Dermis microvascular lymphatic vessel endothelial cell (primary cell): Measurements from ENCODE around the gene CTSZ. TPM values are rescaled to one million over a fixed set of nuclear protein-coding genes. Genes with fewer than 3 reads are reported as not detected.
"Not testable (repeated sequence)": the region's sequence is repeated elsewhere in the genome, so short reads cannot be mapped to it uniquely, and the experiment has no call there.

ENCODE experiments used
- DNase-seq, 2 donors: peaks; one replicate each; pipeline versions ENCODE4 v3.0.0 to v3.0.0-alpha.2; 2010; ENCODE audit warnings: low read depth in 2 of 2
- total RNA-seq: library from RNA; depleted of rRNA; stranded (reverse); fragments of >200 nt; gene quantifications from 2 replicates; pipeline ENCODE4 v1.2.1, GENCODE V29; 2014

CTSZ gene
- total RNA-seq, result 206 and 357 TPM in 2 replicates

- DNase-seq, result peak in 1 of 2 donors; percentile 53
These were observed at the start of gene CTSZ for GRCh38 chr20:59006864-59007664. CTSZ (minus strand) TSS chr20:59007254; CDS start chr20:59007128, 126 bp downstream.

GRCh38 chr20:59055302-59055701, 48.2 kb upstream of the CTSZ start:
- peak in 1 of 2 donors; percentile 58 for DNase-seq

GRCh38 chr20:59051666-59052185, 44.7 kb upstream of the CTSZ start:
- DNase-seq, result no peak

GRCh38 chr20:59050437-59050836, 43.4 kb upstream of the CTSZ start:
- no peak for DNase-seq

- DNase-seq, result no peak
These were observed 41.6 kb upstream of the CTSZ start for GRCh38 chr20:59048681-59049030.

- no peak for DNase-seq
These were observed 41.1 kb upstream of the CTSZ start for GRCh38 chr20:59047938-59048680.

GRCh38 chr20:59046862-59047261, 39.8 kb upstream of the CTSZ start:
- no peak for DNase-seq

GRCh38 chr20:59044796-59045195, 37.7 kb upstream of the CTSZ start:
- no peak for DNase-seq

- no peak for DNase-seq
These were observed 37.2 kb upstream of the CTSZ start for GRCh38 chr20:59044295-59044694.

- no peak for DNase-seq
These were observed 36.6 kb upstream of the CTSZ start for GRCh38 chr20:59043698-59044097.

GRCh38 chr20:59042796-59043631, 36.0 kb upstream of the CTSZ start:
- peak; percentile 75 to 89 for DNase-seq

- peak in 1 of 2 donors; percentile 23 for DNase-seq
These were observed 35.2 kb upstream of the CTSZ start, which contains the start of gene PRELID3B for GRCh38 chr20:59042151-59042795. PRELID3B (minus strand) TSS chr20:59042786; CDS start chr20:59042730, 56 bp downstream.

GRCh38 chr20:59041487-59041886, 34.4 kb upstream of the CTSZ start:
- DNase-seq, result not testable (repeated sequence)

- no peak for DNase-seq
These were observed 33.6 kb upstream of the CTSZ start for GRCh38 chr20:59040667-59041066.

- DNase-seq, result no peak
These were observed 32.2 kb upstream of the CTSZ start for GRCh38 chr20:59039233-59039632.

- no peak for DNase-seq
These were observed 30.3 kb upstream of the CTSZ start for GRCh38 chr20:59037386-59037785.

GRCh38 chr20:59035381-59035780, 28.3 kb upstream of the CTSZ start:
- DNase-seq, result no peak

- no peak for DNase-seq
These were observed 26.6 kb upstream of the CTSZ start for GRCh38 chr20:59033616-59034165.

GRCh38 chr20:59033093-59033492, 26.0 kb upstream of the CTSZ start:
- DNase-seq, result no peak

GRCh38 chr20:59032713-59033059, 25.6 kb upstream of the CTSZ start:
- DNase-seq, result peak in 1 of 2 donors; percentile 49
